Colonic mucosa (tissue), 4 donors: ENCODE measurements around the gene TAF15. TPM values are rescaled to one million over a fixed set of nuclear protein-coding genes. Genes with fewer than 3 reads are reported as not detected.

Source experiments
- DNase-seq: peaks from one replicate; pipeline ENCODE4 v3.0.0-alpha.2; 2020
- H3K27ac ChIP-seq: fragments of 200-600 bp; one replicate; pipeline ENCODE4 v1.8.0; 2021
- H3K27me3 ChIP-seq: fragments of 200-600 bp; one replicate; pipeline ENCODE4 v1.8.0; 2021
- H3K36me3 ChIP-seq: fragments of 200-600 bp; one replicate; pipeline ENCODE4 v1.8.0; 2021
- H3K4me1 ChIP-seq: fragments of 200-600 bp; one replicate; pipeline ENCODE4 v1.8.0; 2021; ENCODE audit warnings: mild to moderate bottlenecking
- H3K4me3 ChIP-seq: fragments of 200-600 bp; one replicate; pipeline ENCODE4 v1.8.0; 2021
- H3K9ac ChIP-seq, 2 donors: one replicate each; pipeline ENCODE4 v1.7.0; 2013; ENCODE audit warnings: control low read depth in 2 of 2, low read depth in 2 of 2, low read length in 2 of 2
- H3K9me3 ChIP-seq: fragments of 200-600 bp; one replicate; pipeline ENCODE4 v1.8.0; 2021
- CTCF ChIP-seq: fragments of 200-600 bp; IDR thresholded peaks from one replicate; pipeline ENCODE4 v1.8.0; 2022; ENCODE audit warnings: antibody characterized with exemption, mild to moderate bottlenecking
- intact Hi-C: fragments of 100-400 bp; cut with DNase I; formaldehyde crosslinking; loops from one replicate; pipeline ENCODE4 v1.14.1; 2022
- total RNA-seq, 2 donors: library from RNA; stranded (reverse); fragmentation: NEBNext Ultra II Directional in 1 of 2; extraction: Animal tissue kit (Norgen Biotek cat#: 25700) in 1 of 2; gene quantifications; one replicate each; pipeline ENCODE4 v1.2.1, GENCODE V29; 2021
- donor health status: healthy.
- donor health status: DM: no; HTN: no; CAD: no.
- donor health status: DM: no; HTN: no; CAD: no.

TAF15 gene
- total RNA-seq, 2 donors from 2014 or later = 132 to 218 TPM

- intact Hi-C loops = no loop called here
- DNase-seq = no peak
These were observed 84.5 kb downstream of the TAF15 start for GRCh38 chr17:35893751-35894150.

GRCh38 chr17:35894206-35894605 is 84.9 kb downstream of the TAF15 start:
- Histone ChIP-seq H3K4me3 (no peak overlapping the region), H3K27me3 (no peaks in the 10 kb centered on the region), H3K36me3 (no peaks in the 10 kb centered on the region), H3K9ac (no peak overlapping the region), H3K4me1 (no peaks in the 10 kb centered on the region), H3K27ac (no peak overlapping the region), H3K9me3 (no peaks in the 10 kb centered on the region)
- DNase-seq = no peak
- intact Hi-C loops = no loop called here
- TF ChIP-seq CTCF = no peak

More at GRCh38 chr17:35893751-35894150, 84.5 kb downstream of the TAF15 start:
- no peak overlapping the region for H3K4me3 ChIP-seq
- H3K9ac ChIP-seq = no peak overlapping the region
- no peak overlapping the region for H3K27ac ChIP-seq
- H3K9me3 ChIP-seq = no peaks in the 10 kb centered on the region
- no peaks in the 10 kb centered on the region for H3K36me3 ChIP-seq
- TF ChIP-seq CTCF = no peak
- H3K27me3 ChIP-seq = no peaks in the 10 kb centered on the region
- H3K4me1 ChIP-seq = no peaks in the 10 kb centered on the region

GRCh38 chr17:35895636-35896587 is 86.6 kb downstream of the TAF15 start:
- Histone ChIP-seq H3K4me3 (no peak overlapping the region), H3K4me1 (no peaks in the 10 kb centered on the region), H3K9ac (no peak overlapping the region), H3K27ac (no peak overlapping the region), H3K9me3 (no peaks in the 10 kb centered on the region), H3K36me3 (no peaks in the 10 kb centered on the region), H3K27me3 (no peaks in the 10 kb centered on the region)
- DNase-seq = no peak
- TF ChIP-seq CTCF = no peak
- intact Hi-C loops = no loop called here

Other genes with a start within 250 kb of the TAF15 start
- gene SLFN14, start 248.7 kb upstream of the TAF15 start, total RNA-seq = not detected
- gene PEX12, start 230.9 kb upstream of the TAF15 start, total RNA-seq = 1 to 10 TPM; 2.6 to 5.9 TPM
- gene AP2B1, start 222.2 kb upstream of the TAF15 start, total RNA-seq = 100 to 1,000 TPM; 220 to 274 TPM
- under 1 TPM; 0.07 to 0.21 TPM for gene RASL10B, start 77.8 kb upstream of the TAF15 start, total RNA-seq
- gene GAS2L2, start 56.2 kb upstream of the TAF15 start, total RNA-seq = under 1 TPM in 1 of 2 donors, not detected in 1; 0.15 TPM
- gene C17orf50, start 48.6 kb upstream of the TAF15 start, total RNA-seq = not detected
- gene MMP28, start 13.8 kb upstream of the TAF15 start, total RNA-seq = 10 to 100 TPM; 62.5 to 66.7 TPM
- gene HEATR9, start 59.4 kb downstream of the TAF15 start, total RNA-seq = not detected
- gene CCL5, start 70.9 kb downstream of the TAF15 start, total RNA-seq = 1 to 10 TPM; 3.6 to 4.4 TPM
- gene RDM1, start 121.3 kb downstream of the TAF15 start, total RNA-seq = 1 to 10 TPM in 1 of 2 donors, under 1 TPM in 1; 0.66 to 7.8 TPM
- not detected for gene LYZL6, start 134.2 kb downstream of the TAF15 start, total RNA-seq
- gene CCL16, start 172.0 kb downstream of the TAF15 start, total RNA-seq = not detected
- 1 to 10 TPM; 1.3 to 2.4 TPM for gene CCL14, start 177.2 kb downstream of the TAF15 start, total RNA-seq
- 10 to 100 TPM; 37.2 to 54.4 TPM for gene CCL15, start 192.1 kb downstream of the TAF15 start, total RNA-seq
- gene CCL23, start 208.5 kb downstream of the TAF15 start, total RNA-seq = under 1 TPM in 1 of 2 donors, not detected in 1; 0.59 TPM